NCI-H345 treated with DMSO at 0.1 percent for 48 hours (cell line): ENCODE data around the gene KLK4.

Experiments
- DNase-seq: peaks from one replicate; lab custom pipeline; 2025; ENCODE audit not compliant: unreplicated experiment; lab: John Stamatoyannopoulos, UW

The KLK4 gene

DNA sequence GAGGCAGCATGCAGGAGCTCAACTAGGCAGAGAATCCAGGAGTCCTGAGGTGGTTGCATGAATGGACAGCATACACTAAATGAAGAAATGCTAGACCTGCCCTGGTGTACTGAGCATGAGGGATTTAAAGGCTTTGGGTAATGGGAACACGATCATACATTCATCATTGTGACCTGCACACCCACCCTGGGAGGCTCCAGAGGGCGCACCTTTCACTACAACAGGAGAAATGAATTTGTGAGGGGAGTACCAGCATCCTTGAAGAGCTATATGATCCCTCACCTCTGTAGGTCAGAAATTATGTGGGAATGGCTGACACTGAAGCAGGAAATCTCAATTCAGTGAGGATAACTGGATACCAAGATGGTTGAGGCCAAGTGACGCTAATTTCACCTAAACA is 29.0 kb downstream of the KLK4 start:
- DNase-seq = no peak

DNA sequence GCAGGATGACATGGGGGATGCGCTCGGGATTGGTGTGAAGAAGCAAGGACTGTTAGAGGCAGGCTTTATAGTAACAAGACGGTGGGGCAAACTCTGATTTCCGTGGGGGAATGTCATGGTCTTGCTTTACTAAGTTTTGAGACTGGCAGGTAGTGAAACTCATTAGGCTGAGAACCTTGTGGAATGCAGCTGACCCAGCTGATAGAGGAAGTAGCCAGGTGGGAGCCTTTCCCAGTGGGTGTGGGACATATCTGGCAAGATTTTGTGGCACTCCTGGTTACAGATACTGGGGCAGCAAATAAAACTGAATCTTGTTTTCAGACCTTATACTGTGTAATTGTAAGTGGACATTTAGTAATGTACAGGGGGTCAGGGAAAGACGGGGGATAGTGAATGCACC is 31.0 kb downstream of the KLK4 start:
- DNase-seq = no peak

DNA sequence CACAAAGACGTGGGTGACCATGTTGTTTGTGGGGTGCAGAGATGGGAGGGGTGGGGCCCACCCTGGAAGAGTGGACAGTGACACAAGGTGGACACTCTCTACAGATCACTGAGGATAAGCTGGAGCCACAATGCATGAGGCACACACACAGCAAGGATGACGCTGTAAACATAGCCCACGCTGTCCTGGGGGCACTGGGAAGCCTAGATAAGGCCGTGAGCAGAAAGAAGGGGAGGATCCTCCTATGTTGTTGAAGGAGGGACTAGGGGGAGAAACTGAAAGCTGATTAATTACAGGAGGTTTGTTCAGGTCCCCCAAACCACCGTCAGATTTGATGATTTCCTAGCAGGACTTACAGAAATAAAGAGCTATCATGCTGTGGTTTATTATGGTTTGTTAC is 32.3 kb downstream of the KLK4 start:
- no peak for DNase-seq

DNA sequence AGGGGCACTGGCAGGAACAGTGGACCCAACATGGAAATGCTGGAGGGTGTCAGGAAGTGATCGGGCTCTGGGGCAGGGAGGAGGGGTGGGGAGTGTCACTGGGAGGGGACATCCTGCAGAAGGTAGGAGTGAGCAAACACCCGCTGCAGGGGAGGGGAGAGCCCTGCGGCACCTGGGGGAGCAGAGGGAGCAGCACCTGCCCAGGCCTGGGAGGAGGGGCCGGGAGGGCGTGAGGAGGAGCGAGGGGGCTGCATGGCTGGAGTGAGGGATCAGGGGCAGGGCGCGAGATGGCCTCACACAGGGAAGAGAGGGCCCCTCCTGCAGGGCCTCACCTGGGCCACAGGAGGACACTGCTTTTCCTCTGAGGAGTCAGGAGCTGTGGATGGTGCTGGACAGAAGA is 33.9 kb downstream of the KLK4 start:
- no peak for DNase-seq

DNA sequence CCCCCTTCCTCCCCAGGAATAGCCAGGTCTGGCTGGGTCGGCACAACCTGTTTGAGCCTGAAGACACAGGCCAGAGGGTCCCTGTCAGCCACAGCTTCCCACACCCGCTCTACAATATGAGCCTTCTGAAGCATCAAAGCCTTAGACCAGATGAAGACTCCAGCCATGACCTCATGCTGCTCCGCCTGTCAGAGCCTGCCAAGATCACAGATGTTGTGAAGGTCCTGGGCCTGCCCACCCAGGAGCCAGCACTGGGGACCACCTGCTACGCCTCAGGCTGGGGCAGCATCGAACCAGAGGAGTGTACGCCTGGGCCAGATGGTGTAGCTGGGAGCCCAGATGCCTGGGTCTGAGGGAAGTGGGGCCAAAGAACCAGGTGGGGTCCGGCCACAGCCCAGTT is 34.7 kb downstream of the KLK4 start:
- no peak for DNase-seq

DNA sequence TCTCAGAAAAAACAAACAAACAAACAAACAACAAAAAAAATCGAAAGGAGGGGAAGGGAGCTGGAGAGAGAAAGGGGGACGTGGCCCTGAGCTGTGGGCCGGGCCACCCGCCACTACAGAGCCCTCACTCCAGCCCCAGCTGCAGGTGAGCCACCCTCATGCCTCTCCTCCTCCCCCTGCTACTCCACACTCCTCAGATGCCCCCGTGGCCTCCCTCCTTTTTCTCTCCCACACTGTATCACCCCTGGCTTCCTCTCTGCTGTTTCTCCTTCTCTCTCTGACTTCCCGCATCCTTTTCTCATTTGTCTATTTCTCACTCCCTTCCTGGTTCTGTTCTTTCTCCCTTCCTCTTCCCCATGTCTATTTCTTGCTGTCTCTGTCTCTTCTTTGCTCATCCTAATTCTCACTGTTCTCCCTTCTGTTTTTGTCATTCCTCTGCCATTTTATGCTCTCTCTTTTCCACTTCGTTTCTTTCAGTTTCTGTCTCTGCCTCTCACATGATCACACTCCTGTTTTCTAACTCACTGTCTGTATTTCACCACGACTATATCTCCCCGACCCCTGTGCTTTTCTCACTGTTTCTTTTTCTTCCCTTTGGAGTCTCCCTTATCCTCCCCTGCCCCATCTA is 35.3 kb downstream of the KLK4 start:
- no peak for DNase-seq

DNA sequence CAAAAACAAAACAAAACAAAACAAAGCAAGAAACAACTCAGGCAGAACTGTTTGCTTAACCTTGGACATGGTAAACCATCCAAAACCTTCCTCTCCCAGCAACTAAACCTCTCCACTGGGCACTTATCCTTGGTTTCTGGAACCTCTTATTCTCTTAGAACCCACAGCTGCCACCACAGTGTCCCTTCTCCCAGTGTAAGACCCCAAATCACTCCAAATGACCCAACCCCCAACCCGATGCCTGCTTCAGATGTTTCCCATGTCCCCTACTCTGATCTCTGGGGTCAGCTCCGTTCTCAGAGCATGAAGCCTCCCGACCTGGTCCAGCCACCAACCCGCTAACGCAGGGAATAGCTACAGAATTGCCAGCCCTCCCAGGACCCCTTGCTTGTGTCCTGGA is 37.0 kb downstream of the KLK4 start:
- no peak for DNase-seq

DNA sequence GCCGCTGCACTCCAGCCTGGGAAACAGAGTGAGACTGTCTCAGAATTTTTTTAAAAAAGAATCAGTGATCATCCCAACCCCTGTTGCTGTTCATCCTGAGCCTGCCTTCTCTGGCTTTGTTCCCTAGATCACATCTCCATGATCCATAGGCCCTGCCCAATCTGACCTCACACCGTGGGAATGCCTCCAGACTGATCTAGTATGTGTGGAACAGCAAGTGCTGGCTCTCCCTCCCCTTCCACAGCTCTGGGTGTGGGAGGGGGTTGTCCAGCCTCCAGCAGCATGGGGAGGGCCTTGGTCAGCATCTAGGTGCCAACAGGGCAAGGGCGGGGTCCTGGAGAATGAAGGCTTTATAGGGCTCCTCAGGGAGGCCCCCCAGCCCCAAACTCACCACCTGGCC is 38.1 kb downstream of the KLK4 start, which contains the start of gene KLK2:
KLK2 (plus strand) TSS at position 384 of the 400 bp plus-strand sequence. CDS start 35 bp downstream, outside the sequence.
- no peak for DNase-seq

DNA sequence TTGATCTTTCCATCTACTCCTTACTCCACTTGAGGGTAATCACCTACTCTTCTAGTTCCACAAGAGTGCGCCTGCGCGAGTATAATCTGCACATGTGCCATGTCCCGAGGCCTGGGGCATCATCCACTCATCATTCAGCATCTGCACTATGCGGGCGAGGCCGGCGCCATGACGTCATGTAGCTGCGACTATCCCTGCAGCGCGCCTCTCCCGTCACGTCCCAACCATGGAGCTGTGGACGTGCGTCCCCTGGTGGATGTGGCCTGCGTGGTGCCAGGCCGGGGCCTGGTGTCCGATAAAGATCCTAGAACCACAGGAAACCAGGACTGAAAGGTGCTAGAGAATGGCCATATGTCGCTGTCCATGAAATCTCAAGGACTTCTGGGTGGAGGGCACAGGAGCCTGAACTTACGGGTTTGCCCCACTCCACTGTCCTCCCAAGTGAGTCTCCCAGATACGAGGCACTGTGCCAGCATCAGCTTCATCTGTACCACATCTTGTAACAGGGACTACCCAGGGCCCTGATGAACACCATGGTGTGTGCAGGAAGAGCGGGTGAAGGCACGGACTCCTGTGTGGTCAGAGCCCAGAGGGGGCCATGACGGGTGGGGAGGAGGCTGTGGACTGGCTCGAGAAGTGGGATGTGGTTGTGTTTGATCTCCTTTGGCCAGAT is 40.6 kb downstream of the KLK4 start:
- no peak for DNase-seq

DNA sequence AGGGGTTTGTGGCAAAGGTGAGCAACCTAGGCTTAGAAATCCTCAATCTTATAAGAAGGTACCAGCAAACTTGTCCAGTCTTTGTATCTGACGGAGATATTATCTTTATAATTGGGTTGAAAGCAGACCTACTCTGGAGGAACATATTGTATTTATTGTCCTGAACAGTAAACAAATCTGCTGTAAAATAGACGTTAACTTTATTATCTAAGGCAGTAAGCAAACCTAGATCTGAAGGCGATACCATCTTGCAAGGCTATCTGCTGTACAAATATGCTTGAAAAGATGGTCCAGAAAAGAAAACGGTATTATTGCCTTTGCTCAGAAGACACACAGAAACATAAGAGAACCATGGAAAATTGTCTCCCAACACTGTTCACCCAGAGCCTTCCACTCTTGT is 41.7 kb downstream of the KLK4 start:
- no peak for DNase-seq

DNA sequence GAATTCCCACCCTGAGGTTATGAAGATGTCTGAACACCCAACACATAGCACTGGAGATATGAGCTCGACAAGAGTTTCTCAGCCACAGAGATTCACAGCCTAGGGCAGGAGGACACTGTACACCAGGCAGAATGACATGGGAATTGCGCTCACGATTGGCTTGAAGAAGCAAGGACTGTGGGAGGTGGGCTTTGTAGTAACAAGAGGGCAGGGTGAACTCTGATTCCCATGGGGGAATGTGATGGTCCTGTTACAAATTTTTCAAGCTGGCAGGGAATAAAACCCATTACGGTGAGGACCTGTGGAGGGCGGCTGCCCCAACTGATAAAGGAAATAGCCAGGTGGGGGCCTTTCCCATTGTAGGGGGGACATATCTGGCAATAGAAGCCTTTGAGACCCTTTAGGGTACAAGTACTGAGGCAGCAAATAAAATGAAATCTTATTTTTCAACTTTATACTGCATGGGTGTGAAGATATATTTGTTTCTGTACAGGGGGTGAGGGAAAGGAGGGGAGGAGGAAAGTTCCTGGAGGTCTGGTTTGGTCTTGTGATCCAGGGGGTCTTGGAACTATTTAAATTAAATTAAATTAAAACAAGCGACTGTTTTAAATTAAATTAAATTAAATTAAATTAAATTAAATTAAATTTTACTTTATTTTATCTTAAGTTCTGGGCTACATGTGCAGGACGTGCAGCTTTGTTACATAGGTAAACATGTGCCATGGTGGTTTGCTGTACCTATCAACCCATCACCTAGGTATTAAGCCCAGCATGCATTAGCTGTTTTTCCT is 49.5 kb downstream of the KLK4 start:
- no peak for DNase-seq

DNA sequence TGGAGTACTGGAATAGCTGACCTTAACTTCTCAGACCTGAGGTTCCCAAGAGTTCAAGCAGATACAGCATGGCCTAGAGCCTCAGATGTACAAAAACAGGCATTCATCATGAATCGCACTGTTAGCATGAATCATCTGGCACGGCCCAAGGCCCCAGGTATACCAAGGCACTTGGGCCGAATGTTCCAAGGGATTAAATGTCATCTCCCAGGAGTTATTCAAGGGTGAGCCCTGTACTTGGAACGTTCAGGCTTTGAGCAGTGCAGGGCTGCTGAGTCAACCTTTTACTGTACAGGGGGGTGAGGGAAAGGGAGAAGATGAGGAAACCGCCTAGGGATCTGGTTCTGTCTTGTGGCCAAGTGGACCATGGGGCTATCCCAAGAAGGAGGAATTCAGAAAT is 50.2 kb downstream of the KLK4 start:
- DNase-seq = no peak

DNA sequence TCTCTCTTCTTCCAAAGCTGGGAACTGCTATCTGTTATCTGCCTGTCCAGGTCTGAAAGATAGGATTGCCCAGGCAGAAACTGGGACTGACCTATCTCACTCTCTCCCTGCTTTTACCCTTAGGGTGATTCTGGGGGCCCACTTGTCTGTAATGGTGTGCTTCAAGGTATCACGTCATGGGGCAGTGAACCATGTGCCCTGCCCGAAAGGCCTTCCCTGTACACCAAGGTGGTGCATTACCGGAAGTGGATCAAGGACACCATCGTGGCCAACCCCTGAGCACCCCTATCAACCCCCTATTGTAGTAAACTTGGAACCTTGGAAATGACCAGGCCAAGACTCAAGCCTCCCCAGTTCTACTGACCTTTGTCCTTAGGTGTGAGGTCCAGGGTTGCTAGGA is 51.3 kb downstream of the KLK4 start:
- DNase-seq = no peak

DNA sequence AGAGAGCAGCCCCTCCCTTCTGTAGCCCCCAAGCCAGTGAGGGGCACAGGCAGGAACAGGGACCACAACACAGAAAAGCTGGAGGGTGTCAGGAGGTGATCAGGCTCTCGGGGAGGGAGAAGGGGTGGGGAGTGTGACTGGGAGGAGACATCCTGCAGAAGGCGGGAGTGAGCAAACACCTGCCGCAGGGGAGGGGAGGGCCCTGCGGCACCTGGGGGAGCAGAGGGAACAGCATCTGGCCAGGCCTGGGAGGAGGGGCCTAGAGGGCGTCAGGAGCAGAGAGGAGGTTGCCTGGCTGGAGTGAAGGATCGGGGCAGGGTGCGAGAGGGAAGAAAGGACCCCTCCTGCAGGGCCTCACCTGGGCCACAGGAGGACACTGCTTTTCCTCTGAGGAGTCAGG is 52.3 kb downstream of the KLK4 start:
- DNase-seq = peak; percentile 63

DNA sequence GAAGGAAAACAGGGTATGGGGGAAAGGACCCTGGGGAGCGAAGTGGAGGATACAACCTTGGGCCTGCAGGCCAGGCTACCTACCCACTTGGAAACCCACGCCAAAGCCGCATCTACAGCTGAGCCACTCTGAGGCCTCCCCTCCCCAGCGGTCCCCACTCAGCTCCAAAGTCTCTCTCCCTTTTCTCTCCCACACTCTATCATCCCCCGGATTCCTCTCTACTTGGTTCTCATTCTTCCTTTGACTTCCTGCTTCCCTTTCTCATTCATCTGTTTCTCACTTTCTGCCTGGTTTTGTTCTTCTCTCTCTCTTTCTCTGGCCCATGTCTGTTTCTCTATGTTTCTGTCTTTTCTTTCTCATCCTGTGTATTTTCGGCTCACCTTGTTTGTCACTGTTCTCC is 53.8 kb downstream of the KLK4 start:
- DNase-seq = no peak
